HG03097 (cell line): Measurements from ENCODE around the gene RPL22L1.
"Not testable (repeated sequence)": the region's sequence is repeated elsewhere in the genome, so short reads cannot be mapped to it uniquely, and the experiment has no call there.

Experiments
- ATAC-seq: cut with Tn5 transposase; IDR thresholded peaks from one replicate; pipeline ENCODE4 v1.9.1; 2021; ENCODE audit not compliant: unreplicated experiment, low FRiP score

Gene RPL22L1

DNA sequence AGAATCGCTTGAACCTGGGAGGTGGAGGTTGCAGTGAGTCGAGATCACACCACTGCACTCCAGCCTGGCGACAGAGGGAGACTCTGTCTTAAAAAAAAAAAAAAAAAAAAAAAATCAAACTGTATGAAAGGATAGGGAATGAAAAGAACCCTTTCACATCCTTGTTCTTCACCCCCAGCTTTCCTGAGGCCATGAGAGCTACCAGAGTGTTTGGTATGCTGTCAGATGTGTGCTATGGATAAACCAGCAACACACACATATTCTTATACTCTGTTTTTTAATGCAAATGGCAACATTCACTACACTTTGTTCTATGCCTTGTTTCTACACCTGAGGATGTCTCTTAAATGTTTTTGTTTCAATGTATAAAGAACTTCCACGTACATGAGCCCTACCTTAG is 33.5 kb downstream of the RPL22L1 start:
- no peak for ATAC-seq

DNA sequence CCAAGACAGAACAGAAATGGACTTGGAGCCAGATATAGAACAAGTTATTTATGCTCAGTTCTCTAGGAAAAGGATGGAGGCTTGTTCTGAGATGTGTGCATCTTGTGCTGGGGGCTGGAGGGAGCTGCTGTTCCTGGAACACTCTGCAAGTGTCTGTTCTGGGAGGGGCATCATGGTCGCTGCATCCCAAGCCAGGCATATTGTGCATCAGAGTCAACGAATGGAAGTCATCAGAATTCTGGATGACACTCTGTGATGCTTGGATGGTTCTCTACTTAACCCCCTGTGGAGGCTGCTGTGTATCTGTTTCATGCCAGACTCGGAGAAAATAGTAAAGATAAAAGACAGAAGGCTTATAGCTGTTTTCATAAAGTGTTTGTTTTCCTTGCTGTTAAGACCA is 34.7 kb downstream of the RPL22L1 start:
- ATAC-seq = no peak

DNA sequence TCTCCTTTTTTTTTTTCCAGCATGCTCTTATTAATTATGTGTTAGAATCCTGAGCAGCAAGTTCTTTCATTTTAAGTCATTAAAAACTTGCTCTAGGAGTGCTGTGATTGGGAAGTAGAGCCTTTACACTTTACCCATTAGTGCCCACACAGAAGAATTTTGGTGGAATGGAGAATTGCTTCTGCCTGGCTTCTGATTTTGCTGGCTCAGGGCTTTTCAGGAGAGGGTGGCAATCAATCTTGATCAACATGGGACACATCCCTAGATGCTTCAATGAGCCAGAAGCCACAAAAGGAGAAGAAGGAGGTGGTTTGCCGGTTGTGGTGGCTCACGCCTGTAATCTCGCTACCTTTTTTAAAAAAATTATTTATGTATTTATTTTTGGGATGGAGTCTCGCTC is 39.4 kb downstream of the RPL22L1 start:
- no peak for ATAC-seq

DNA sequence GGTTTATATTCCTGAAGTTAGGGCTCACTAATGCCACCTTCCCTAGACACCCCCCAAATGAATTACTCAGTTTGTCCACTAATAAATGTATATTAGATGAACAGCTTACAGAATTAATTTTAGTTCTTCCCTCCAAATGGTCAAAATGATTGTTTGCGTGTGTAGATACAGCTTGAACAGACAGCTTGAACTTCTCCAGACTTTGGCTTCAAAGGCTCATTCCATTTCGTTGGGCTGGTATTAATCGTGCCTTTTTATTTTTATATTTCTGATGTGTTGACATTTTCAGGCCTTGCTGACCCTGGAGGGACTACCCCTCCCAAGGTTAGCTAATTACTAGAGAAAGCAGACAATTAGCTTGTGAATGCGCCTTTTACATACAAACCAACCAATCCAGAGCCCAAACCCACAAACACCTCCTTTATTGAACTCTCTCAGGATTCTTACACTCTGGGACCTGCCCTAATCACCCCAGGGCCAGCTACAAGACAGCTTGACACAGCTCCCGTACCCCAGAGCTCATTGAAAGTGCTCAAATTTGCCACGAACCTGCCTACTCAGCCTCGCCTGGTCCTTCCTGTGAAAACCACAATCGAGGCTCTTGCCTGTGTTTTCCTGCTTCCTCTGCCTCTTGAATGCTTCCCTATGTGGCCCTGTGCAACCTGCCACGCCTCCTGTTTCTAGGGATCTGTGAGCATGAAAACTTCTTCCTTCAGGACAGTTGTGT is 40.3 kb downstream of the RPL22L1 start:
- ATAC-seq = no peak

DNA sequence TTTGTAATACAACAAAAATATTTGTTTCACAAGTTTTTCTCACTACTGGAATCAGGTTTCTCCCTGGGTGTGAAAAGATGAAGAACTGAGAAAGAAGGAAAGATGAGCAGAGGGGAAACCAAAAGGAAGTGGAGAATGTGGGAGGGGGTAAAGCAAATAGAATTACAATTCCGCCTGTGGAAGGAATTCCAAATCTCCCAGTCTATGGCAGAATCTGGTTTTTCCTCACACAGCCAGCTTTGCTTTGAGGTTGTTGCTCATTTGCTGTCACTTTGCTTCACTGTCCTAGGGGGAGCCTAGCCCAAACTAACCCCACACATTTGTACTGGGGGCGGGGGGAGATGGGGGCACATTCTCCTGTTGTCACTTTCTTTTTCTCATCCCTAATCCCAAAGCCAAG is 43.9 kb downstream of the RPL22L1 start:
- ATAC-seq = no peak

DNA sequence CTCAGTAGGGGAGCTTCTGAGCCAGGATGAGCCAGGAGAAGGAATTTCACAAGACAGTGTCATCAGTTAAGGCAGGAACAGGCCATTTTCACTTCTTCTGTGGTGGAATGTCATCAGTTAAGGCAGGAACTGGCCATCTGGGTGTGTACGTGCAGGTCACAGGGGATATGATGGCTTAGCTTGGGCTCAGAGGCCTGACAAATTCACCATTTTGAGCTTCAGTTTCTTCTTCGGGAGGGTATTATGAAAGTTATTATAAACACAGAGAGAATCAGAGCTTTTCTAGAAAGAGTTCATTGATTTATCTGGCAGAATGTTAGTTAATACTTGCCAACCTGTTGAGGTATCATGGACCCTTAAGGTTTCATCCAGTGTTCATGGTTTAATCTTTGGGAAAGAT is 46.4 kb downstream of the RPL22L1 start:
- ATAC-seq = not testable (repeated sequence)

DNA sequence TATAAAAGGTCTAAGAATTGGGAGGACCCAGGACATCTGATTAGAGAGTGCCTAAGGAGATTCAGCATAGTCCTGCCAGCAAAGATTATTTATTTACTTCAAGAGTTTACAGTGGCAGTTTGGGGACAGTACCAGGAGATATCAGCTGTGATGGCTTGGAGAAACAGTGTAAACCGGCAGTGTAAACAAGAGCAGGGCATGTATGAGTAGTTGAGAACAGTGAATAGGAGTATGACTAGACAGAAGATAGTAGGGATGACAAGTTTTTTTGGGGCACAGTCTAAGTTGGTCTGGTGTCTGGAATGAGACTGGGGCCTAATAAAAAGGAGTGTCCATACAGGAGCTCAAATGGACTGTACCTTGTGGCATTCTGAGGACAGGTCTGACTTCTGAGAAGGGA is 51.7 kb downstream of the RPL22L1 start:
- ATAC-seq = not testable (repeated sequence)

DNA sequence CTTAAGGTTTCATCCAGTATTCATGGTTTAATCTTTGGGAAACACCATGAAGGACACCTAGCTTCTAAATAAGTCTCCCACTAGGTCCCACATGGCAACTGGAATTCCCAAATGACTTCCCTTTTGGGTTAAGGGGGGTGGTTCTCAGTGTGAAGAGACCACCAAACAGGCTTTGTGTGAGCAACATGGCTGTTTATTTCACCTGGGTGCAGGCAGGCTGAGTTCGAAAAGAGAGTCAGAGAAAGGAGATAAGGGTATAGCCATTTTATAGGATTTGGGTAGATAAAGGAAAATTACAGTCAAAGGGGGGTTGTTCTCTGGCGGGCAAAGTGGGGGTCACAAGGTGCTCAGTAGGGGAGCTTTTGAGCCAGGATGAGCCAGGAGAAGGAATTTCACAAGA is 52.5 kb downstream of the RPL22L1 start:
- ATAC-seq = not testable (repeated sequence)

DNA sequence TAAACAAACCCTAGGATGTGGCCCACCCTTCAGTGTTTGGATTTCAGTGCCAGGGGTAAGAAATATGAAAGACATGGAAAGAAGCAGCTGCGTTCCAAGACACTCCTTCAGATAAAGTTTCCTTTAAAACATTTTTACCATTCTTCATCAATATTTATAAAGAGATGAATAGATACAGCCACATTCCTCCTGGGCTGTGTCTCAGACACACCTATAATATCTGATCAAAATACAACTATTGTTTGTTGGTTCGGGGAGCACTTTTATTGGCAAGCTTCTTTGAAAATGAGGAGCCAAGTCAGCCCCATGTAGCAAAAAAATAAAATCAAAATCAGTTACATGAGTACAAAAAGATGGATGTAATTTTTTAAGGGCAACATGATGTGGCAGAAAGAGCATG is 53.2 kb downstream of the RPL22L1 start:
- ATAC-seq = no peak

DNA sequence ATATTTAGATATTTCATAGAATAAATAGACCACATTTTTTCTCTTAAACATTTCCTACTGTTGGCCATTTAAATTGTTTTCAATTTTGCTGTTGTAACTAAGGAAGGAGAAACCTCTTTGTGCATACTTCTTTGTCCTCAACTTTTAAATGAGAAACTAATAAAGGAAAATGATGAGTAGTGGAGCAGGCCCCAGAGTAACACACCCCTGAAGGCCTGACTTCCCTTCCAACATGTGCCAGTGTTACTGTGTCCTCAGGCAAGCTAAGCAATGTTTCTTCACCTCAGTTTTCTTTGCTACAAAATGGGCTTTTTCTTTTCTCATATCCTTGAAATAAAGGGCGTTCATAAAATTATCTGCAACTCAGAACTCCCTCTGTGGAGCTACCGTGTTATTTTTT is 53.7 kb downstream of the RPL22L1 start:
- no peak for ATAC-seq

DNA sequence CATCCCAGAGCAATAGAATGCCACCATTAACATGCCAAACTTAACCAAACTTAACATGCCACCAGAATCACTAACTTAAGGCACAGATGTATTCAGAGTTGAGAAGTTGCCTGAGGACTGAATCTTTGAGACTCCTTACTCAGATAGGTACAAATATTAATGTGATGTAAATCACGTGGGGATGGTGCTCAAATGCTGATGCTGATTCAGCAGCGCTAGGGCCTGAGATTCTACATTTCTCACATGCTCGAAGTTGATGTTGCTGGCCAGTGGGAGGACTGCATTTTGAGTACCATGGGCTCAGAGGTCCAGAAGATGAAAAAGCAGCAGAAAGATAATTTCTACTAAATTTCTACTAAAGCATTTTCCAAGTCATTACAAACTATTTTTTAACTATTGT is 54.1 kb downstream of the RPL22L1 start:
- ATAC-seq = no peak

DNA sequence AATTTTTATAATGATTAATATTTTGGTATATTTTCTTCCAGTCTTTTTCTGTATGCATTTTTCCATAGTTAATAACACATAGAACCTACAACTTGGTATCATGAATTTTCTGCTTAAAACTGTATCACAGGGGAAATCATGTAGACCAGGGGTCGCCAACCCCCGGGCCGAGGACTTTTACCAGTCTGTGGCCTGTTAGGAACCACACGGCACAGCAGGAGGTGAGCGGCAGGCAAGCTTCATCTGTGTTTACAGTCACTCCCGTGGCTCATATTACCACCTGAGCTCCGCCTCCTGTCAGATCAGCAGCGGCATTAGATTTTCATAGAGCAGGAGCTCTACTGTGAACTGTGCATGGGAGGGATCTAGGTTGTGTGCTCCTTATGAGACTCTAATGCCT is 54.7 kb downstream of the RPL22L1 start:
- no peak for ATAC-seq
